ENCODE measurements around the gene TSPEAR.
A peak's percentile ranks its signal among the peaks of the same experiment; 100 is the strongest.

TSPEAR gene

DNA sequence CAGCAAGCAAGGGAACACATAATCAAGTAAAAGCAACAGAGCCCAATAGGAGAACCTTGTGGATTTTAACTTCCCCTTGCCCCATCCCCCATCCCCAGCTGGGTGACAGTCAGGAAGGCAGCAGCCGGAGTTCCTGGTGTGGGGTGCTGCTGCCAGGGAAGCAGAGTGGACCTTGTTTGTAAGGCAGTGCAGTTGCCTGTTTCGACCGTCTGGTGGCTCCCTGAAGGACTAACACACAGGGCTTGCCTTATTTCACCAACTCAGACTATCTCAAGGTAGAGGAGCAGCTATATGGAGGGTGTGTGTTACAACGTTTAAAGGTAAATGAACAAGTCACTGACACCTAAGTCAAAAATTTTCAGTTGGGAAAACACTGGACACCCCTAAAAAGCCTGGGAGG, 92.9 kb downstream of the TSPEAR start:
- Mint-ChIP-seq H3K4me1 (no peaks in the 10 kb centered on the region), H3K4me3 (no peak overlapping the region), H3K9me3 (peaks cover 39% of the 10 kb centered on the region), H3K27ac (no peak overlapping the region), H3K36me3 (ENCODE audit: low read depth) (peaks cover 6% of the 10 kb centered on the region), H3K27me3 (ENCODE audit: low read depth) (peaks cover 11% of the 10 kb centered on the region)
- TF ChIP-seq, protein P1, sequence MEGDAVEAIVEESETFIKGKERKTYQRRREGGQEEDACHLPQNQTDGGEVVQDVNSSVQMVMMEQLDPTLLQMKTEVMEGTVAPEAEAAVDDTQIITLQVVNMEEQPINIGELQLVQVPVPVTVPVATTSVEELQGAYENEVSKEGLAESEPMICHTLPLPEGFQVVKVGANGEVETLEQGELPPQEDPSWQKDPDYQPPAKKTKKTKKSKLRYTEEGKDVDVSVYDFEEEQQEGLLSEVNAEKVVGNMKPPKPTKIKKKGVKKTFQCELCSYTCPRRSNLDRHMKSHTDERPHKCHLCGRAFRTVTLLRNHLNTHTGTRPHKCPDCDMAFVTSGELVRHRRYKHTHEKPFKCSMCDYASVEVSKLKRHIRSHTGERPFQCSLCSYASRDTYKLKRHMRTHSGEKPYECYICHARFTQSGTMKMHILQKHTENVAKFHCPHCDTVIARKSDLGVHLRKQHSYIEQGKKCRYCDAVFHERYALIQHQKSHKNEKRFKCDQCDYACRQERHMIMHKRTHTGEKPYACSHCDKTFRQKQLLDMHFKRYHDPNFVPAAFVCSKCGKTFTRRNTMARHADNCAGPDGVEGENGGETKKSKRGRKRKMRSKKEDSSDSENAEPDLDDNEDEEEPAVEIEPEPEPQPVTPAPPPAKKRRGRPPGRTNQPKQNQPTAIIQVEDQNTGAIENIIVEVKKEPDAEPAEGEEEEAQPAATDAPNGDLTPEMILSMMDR (IDR thresholded peaks at IDR 0.05; ENCODE audit: unreplicated experiment in 3 of 3): peak in 2 of 3 experiments; percentile 1 to 11

DNA sequence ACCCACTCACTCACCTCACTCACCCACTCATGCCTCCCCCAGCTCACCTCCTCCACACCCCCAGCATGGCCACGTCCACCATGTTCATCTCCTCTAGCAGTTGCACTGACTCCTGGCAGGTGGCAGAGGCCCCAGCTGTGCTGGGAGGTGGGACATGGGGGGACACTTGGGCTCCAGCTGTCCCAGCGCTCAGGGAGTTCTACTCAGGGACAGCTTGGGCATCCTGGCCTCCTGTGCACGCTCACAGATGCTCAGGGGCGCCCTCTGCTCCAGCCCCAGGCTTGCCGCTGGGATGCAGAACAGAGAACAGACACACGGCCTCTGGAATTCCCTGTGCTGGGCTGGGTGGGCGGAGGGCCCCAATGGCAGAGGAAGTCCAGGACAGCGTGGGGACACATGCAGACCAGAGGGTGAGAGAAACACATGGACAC, 94.3 kb downstream of the TSPEAR start:
- Mint-ChIP-seq H3K9me3 (peaks cover 28% of the 10 kb centered on the region), H3K4me1 (no peaks in the 10 kb centered on the region), H3K27ac (no peak overlapping the region), H3K36me3 (ENCODE audit: low read depth) (peaks cover 4% of the 10 kb centered on the region), H3K4me3 (no peak overlapping the region), H3K27me3 (ENCODE audit: low read depth) (peaks cover 11% of the 10 kb centered on the region)
- TF ChIP-seq, protein P1 (IDR thresholded peaks at IDR 0.05; ENCODE audit: unreplicated experiment in 3 of 3): no peak

DNA sequence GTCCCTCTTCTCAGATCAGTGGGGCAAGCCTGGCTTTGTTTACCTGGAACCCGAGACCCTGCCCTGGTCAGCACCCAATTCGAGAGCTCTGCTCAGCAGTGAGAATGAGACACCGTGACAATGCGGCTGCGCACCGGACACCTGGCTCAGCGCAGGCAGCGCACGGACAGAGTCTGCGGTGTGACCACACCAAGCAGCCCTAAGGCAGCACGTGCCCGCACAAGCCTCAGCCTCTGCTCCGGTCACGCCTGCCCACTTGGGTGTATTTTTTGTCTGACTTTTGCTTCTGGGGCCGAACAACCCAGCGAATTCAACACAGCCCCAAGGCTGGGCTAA, 94.8 kb downstream of the TSPEAR start:
- TF ChIP-seq, protein P1 (IDR thresholded peaks at IDR 0.05; ENCODE audit: unreplicated experiment in 3 of 3): no peak
- no peaks in the 10 kb centered on the region for H3K4me1 Mint-ChIP-seq
- peaks cover 25% of the 10 kb centered on the region for H3K9me3 Mint-ChIP-seq
- peaks cover 11% of the 10 kb centered on the region for H3K27me3 Mint-ChIP-seq (ENCODE audit: low read depth)
- no peak overlapping the region for H3K27ac Mint-ChIP-seq
- no peak overlapping the region for H3K4me3 Mint-ChIP-seq
- H3K36me3 Mint-ChIP-seq (ENCODE audit: low read depth): peaks cover 4% of the 10 kb centered on the region

DNA sequence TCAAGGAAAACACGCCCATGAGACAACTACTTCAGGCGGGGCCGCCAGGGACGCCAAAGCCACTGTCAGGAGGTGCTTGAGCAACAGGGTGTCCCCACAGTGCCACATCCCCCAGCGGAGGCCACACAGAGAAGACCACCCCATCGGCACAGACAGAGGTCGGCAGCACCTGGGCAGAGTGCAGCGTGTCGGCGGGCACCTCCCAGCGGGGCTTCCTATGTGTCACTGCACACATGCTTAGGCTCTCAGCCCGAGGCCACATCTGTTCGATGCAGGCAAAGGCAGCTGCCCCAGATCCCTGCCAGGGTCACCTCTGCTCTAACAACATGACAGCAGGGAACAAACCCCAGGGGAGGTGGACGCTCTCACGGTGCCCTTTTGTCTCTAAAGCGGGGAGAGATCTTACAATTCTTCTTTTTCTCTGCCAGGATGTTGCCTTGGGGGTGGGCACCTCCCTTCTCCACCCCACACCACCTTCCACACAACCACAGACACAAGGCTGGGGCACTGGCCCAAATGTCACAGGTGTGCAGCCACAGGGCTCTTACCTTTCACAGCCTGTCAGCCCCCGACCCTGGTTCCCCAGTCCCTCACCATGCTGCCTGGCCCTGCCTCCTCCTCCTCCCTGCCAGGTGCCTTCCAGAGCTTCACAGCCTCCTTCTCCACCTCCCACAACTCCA, 95.3 kb downstream of the TSPEAR start:
- H3K9me3 Mint-ChIP-seq: peaks cover 29% of the 10 kb centered on the region
- peaks cover 11% of the 10 kb centered on the region for H3K27me3 Mint-ChIP-seq (ENCODE audit: low read depth)
- H3K4me1 Mint-ChIP-seq: no peaks in the 10 kb centered on the region
- TF ChIP-seq, protein P1 (IDR thresholded peaks at IDR 0.05; ENCODE audit: unreplicated experiment in 3 of 3): no peak
- H3K4me3 Mint-ChIP-seq: no peak overlapping the region
- H3K27ac Mint-ChIP-seq: no peak overlapping the region
- H3K36me3 Mint-ChIP-seq (ENCODE audit: low read depth): peaks cover 4% of the 10 kb centered on the region

DNA sequence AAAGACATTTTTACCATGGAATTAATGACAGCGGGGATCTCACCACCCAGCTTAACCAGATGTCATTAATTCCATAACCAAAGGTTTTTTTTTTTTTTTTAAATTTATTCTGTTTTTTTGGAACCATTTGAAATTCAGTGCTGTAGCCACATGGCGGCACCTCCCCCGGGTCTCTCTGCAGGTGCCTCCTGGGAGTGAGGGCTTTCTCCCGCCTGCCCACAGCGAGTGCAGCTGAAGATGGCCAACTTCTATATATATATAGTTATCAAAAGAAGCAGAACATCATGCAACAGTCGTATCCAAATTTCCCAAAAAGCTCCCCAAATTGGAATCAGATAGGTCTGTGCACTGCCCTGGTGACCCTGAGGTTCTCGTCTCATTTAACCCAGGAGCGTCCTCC, 95.9 kb downstream of the TSPEAR start:
- Mint-ChIP-seq H3K9me3 (peaks cover 31% of the 10 kb centered on the region), H3K27me3 (ENCODE audit: low read depth) (peaks cover 11% of the 10 kb centered on the region), H3K36me3 (ENCODE audit: low read depth) (no peaks in the 10 kb centered on the region), H3K4me1 (no peaks in the 10 kb centered on the region), H3K4me3 (no peak overlapping the region), H3K27ac (no peak overlapping the region)
- TF ChIP-seq, protein P1 (IDR thresholded peaks at IDR 0.05; ENCODE audit: unreplicated experiment in 3 of 3): no peak

DNA sequence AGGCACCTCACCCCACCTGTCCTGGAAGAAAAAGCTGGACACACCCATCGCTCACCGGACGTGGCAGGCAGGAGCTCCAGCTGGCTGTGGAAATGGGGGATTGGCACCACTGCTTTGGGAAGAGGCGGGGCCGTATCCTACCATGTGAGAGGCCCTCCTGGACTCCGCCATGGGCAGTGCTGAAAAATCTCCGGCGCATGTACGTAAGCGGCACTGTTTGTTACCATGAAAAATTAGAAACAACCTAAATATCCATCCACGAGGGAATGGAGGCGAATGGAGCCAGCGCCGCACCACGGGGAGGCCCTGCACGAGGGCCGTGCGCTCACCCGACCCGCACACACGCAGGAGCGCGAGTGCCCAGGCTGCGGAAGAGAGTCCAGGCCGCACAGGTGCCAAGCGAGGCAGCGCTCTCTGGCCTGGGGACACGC, 96.4 kb downstream of the TSPEAR start:
- H3K27me3 Mint-ChIP-seq (ENCODE audit: low read depth): peaks cover 11% of the 10 kb centered on the region
- no peak overlapping the region for H3K4me3 Mint-ChIP-seq
- no peak overlapping the region for H3K27ac Mint-ChIP-seq
- peaks cover 30% of the 10 kb centered on the region for H3K9me3 Mint-ChIP-seq
- H3K36me3 Mint-ChIP-seq (ENCODE audit: low read depth): no peaks in the 10 kb centered on the region
- TF ChIP-seq, protein P1 (IDR thresholded peaks at IDR 0.05; ENCODE audit: unreplicated experiment in 3 of 3): no peak
- no peaks in the 10 kb centered on the region for H3K4me1 Mint-ChIP-seq

Data from nephron (organoid).